HG02943 (cell line): ENCODE data around the gene TEKT1.

Source experiments
- ATAC-seq: cut with Tn5 transposase; IDR thresholded peaks from one replicate; pipeline ENCODE4 v1.9.1; 2021; ENCODE audit warnings: mild to moderate bottlenecking, low read depth, moderate library complexity; ENCODE audit not compliant: unreplicated experiment

TEKT1 gene

GRCh38 chr17:6772016-6772415, 59.5 kb downstream of the TEKT1 start:
- no peak for ATAC-seq

GRCh38 chr17:6768447-6768846, 63.1 kb downstream of the TEKT1 start:
- ATAC-seq: no peak

- no peak for ATAC-seq
These were observed 69.8 kb downstream of the TEKT1 start for GRCh38 chr17:6761779-6762178.

- no peak for ATAC-seq
These were observed 73.8 kb downstream of the TEKT1 start for GRCh38 chr17:6757747-6758146.

DNA sequence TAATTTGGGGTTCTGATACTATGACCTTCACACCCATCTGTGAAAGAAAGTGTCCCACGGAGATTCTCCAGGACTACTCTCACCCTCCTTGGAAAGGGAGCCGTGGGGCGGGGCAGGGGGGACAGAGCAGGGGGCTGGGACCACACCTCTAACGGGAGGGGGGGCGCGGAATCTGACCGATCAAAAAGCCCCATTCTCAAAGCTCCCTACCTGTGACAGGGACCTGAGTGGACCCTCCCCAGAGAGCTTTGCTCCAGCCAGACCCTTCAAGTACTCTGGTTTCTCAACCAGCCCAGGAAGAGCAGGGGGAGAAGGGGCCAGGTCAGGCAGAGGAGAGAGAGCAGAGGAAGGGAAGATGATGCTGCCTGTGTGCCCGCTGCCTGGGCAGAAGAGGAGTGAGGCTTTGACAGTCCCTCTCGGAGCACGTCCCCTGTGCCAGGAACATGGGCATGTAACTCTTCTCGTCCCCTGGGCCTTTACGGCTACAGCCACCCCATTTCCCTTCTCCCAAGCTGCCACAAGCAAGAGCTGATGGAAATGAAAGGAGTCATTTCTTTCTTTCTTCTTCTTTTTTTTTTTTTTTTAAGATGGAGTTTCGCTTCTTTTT, 75.0 kb downstream of the TEKT1 start:
- no peak for ATAC-seq

- ATAC-seq: no peak
These were observed 75.8 kb downstream of the TEKT1 start, which contains the start of gene XAF1 for GRCh38 chr17:6755731-6756184. Gene XAF1 (plus strand): TSS chr17:6756046. CDS start chr17:6756079, 33 bp downstream.

DNA sequence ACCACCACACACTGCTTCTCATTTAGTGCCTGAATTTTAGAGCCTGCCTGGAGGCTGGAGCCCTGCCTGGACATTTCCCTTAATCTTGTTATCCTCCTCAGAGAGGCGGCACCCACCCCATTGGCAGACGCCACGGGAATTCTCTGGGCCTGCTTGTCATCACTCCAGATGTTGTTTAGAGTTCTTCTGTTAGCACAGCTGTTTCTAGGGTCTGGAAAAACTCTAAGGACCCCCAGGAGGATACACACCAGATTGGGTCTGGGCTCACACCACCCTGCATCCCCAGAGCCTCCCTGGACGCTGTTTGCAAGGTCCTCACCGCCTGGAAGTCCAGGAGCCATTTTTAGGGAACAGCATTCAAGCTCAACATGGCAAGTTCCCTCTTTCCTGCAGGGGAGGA, 76.2 kb downstream of the TEKT1 start:
- ATAC-seq: no peak

GRCh38 chr17:6753546-6753945, 78.0 kb downstream of the TEKT1 start:
- ATAC-seq: no peak

DNA sequence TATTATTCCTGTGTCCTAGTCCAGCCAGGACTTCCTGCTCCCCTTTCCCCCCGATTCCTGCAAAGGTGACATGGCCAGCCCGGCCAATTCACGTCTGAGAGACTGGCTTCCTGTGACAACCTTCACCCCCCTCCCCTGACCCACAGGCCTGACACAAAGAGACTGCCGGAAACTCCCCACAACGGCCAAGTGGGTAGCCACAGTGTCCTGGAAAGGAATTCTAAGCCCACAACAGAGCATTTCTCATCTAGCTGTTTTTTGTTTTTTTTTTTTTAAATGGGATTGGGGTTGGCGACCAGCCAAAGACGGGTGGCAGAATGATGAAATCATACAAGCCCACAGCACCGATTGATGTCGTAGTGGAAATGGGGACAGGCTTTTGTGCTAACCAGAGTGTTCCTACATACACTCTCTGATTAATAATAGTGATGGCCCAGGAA, 78.5 kb downstream of the TEKT1 start:
- ATAC-seq: no peak

DNA sequence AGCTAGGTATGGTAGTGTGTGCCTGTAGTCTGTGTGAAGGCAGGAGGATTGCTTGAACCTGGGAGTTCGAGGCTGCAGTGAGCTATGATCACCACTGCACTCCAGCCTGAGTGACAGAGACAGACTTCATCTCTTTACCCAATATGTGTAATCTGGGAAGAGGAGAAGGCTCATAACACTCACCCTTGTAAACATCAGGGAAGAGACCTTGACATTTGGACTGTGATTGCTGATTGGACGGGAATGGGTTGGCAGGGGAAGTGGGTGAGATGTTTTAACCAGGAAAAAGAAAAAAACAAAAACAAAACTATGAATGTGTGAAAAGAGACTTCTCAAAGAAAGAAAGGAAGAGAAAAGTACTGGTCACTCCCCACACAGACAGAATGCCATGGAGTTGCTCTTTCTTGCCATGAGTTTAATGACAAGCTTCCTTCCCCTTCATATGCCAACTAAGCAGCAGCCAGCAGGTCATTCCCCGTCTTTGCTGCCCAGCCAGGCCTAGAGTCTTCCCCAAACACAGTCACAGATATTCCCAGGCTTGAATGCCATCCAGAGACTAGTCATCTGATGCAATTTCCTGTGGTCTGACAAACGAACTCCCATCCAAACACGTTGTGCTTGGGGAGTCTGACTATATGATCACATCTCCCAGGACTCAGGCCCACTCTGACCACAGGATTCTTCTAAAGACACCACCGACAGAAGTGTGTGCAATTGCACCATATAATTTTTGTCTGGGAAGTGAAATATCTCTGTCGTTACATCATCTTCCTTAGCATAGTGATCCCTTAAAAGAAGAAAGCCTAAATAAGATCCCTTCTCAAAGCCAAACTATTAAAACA, 79.2 kb downstream of the TEKT1 start:
- ATAC-seq: no peak

DNA sequence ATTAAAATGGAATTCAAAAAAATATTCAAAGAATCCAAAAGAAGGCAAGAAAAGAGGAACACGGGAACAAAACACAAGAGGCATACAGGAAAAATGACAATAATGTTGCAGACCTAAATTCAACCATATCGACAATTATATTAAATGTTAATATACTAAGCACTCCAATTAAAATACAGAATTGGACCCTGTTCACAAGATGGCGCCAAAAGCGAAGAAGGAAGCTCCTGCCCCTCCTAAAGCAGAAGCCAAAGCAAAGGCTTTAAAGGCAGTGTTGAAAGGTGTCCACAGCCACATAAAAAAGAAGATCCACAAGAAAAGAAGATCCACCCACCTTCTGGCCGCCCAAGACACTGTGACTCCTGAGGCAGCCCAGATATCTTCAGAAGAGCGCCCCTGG, 82.0 kb downstream of the TEKT1 start:
- ATAC-seq: no peak

GRCh38 chr17:6748617-6749016, 82.9 kb downstream of the TEKT1 start:
- ATAC-seq: no peak
